HG02642 (cell line): Measurements from ENCODE around the gene PNPLA2.

Experiments
- ATAC-seq: cut with Tn5 transposase; IDR thresholded peaks from one replicate; pipeline ENCODE4 v1.9.1; 2021; ENCODE audit warnings: mild to moderate bottlenecking; ENCODE audit not compliant: unreplicated experiment, poor library complexity

Gene PNPLA2

DNA sequence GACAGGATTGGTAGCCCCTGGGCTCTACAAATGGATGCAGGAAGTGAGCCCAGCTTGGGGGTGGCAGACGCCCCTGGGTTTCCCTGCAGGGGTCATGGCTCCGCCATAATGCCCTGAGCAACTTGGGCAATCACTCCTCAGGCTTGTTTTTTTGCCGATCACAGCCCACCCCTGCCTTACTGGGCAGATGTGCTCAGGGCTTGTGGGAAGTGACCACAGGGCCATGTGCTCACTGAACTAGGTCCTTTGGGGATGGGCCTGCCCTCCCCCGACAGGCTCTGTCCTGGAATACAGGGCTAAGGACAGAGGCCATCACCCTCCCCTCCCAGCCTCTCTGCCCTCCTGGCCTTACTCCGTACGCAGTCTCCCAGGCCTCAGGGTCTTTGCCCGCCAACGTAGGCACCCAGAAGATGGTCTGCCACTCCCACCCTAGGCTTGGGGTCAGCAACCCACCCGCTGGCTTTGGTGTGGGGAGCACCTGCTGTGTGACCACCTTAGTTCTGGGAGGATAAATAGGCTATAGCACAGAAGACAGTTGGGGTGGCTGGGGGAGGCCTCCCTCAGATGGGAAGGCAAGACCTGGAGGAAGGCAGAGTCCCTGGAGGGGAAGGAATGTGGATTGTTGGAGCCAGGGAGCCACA lies 5.1 kb upstream of the PNPLA2 start:
- ATAC-seq, result no peak

GRCh38 chr11:815675-816432 lies 2.9 kb upstream of the PNPLA2 start:
- no peak for ATAC-seq

DNA sequence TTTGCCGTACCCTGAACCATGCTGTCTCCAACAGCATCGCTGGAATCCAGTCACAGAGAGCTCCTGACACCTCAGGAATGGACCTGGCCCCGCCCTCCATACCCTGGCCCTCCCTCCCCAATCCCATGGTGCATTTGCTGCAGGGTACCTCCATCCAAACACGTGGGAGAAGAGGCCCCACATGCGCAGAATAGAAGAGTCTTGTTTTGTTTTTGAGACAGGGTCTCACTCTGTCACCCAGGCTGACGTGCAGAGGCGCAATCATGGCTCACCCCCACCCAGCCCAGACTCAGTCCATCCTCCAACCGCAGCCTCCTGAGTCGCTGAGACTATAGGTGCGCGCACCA lies 2.3 kb upstream of the PNPLA2 start:
- no peak for ATAC-seq

DNA sequence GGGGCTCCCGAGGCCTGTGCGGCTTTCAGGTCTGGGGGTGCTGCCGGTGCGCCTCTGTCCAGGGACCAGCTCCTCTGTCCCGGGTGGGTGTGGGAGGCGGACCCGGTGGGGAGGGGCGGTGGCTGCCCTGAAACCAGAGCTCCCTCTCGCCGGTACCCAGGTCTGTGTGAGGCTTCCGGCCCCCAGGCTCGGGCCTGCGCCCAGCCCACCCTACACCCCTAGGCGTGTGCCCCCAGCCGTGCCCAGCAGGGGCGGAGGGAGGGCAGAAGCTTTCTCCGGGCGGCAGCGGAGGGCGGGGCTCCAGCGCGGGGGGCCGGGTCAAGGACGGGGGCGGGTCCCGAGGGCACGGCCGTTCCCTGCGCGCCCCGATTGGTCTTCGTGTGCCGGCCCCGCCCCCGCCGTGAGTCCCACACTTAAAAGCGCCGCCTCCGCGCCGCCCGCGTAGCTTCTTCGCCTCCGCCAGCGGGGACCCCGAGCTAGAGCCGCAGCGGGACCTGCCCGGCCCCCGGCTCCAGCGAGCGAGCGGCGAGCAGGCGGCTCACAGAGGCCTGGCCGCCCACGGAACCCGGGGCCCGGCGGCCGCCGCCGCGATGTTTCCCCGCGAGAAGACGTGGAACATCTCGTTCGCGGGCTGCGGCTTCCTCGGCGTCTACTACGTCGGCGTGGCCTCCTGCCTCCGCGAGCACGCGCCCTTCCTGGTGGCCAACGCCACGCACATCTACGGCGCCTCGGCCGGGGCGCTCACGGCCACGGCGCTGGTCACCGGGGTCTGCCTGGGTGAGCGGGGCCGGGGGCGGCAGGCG lies 616 bp downstream of the PNPLA2 start:
- ATAC-seq, result peak; percentile 71

GRCh38 chr11:819943-820649 lies 1.4 kb downstream of the PNPLA2 start:
- peak; percentile 70 for ATAC-seq

DNA sequence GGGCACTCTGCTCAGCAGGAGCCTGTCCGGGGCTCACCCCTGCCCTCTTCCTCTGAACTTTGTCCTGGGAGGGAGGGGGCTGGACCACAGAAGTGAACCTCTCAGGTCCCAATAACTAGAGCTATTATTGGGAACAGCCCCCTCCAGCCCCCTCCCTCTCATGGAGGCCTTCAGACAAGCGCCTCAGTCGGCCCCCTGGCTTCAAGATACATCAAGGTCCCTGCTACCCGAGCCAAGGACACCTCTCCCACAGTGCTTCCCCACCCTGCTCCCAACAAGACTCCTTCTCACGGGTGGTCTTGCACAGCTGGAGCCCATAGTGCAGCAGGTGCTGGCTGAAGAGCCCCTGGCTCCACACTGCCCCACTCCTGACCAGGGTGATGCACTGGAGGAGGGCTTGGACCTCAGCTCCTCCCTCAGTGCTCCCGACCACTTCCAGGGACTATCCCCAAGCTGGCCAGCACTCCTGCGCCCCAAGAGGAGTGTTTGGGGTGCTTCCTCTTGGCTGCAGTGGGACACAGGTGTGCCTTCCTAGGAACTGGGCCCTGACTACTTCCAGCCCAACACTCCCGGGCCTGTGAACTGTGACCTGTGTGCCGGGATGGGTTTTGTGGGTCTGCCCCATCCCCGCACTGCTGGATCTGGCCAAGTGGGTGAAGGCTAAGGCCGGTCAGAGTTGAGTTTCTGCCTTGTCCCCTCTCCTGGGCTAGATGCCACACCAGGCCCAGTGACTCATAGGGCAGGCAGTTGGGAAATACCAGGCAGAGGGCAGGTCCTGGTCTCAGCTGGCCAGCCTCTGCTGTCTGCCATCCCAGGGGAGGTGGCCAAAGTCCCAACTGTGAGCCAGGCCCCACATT lies 2.2 kb downstream of the PNPLA2 start:
- ATAC-seq, result no peak

DNA sequence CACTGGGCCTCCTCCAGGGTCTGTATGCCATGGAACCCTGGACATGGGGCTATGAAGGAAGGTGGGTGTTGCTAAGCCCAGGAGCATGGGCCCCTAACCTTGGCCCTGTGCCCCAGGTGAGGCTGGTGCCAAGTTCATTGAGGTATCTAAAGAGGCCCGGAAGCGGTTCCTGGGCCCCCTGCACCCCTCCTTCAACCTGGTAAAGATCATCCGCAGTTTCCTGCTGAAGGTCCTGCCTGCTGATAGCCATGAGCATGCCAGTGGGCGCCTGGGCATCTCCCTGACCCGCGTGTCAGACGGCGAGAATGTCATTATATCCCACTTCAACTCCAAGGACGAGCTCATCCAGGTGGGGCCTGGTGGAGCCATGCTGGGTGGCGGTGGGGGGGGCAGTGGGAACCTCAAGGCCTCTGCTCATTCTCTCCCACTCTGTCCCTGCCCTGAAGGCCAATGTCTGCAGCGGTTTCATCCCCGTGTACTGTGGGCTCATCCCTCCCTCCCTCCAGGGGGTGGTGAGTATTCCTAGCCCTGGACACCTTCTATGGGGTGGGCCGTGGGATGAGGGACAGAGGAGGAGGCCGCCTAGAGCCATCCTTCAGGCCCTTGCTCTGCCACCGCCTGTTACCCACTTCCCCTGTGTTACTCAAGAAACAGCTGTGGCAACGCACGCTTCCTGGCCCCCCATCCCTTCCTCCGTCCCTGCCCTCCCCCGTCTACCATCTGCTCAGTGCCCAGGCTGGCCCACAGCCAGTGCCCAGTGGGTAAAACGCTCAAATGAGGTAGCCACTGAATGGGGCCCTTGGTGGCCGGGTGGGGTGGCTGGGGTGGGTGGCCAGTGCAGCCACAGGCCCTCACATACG lies 3.0 kb downstream of the PNPLA2 start:
- no peak for ATAC-seq

DNA sequence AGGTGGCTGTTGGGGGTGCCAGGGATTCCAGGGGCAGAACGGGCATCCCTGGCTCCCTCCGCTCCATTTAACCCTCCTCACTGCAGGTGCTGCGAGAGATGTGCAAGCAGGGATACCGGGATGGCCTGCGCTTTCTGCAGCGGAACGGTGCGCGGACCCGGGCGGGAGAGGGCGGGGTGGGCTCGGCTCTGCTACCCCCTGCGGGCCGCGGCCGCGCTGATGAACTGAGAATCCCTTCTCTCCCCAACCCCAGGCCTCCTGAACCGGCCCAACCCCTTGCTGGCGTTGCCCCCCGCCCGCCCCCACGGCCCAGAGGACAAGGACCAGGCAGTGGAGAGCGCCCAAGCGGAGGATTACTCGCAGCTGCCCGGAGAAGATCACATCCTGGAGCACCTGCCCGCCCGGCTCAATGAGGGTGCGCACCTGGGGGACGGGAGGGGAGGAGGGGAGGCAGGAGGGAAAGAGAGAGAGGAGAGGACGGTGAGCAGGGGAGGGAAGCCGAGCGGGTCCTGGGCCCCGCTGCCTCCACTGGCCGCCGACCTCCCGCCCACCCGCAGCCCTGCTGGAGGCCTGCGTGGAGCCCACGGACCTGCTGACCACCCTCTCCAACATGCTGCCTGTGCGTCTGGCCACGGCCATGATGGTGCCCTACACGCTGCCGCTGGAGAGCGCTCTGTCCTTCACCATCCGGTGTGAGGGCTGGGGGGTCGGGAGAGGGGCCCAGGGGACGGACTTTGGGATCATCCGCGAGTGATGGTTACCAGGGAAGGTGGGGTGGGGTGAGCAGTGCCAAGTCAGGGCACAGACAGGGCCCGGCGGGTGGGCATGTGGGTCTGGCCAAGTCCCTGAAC lies 5.0 kb downstream of the PNPLA2 start:
- ATAC-seq, result no peak

- ATAC-seq, result no peak
Measured at GRCh38 chr11:824292-824880, 5.7 kb downstream of the PNPLA2 start.

GRCh38 chr11:824942-825341 lies 6.2 kb downstream of the PNPLA2 start:
- no peak for ATAC-seq

DNA sequence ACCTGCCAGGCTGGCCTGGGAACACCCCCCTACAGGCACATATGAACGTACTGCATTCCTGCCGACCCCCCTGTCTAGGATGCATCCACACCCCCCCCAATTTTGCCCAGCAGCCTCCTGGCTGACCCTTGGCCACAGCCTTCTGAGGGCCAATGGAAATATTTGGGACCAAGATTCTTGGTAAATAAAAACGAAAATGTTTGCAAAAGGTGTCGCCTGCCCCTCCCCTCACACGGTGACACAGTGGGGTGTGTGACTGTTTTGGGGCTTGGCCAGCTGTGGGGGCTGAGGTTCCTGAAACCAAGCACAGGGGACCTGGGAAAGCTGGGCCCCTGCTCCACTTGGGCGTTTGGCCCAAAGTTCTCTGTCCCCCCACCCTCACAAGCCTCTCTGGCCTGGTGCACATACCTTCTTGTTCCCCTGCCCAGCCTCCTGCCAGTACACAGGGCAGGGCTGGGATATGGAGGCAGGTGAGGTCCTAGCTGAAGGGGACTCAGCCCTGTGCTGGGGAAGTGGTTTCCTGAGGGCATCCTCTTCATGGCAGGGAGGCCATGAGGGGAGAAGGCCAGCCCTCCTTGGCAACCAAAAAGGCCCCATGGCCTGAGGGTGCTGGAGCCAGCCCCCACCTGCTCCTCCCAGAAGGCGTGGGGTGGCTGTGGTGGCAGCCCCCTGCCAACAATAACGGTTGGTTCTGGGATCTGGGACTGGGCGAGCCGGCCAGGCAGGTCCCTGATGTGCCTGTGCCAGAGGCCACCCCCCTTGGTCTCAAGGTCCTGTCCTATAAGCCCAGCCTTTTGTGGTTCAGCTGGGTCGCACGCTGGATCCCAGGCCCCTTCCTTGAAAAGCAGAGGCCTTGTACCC lies 6.9 kb downstream of the PNPLA2 start:
- no peak for ATAC-seq

GRCh38 chr11:826227-826621 lies 7.5 kb downstream of the PNPLA2 start:
- ATAC-seq, result no peak

- ATAC-seq, result no peak
Measured at GRCh38 chr11:826836-827145, 8.1 kb downstream of the PNPLA2 start.

- peak; percentile 45 for ATAC-seq
Measured at GRCh38 chr11:827146-827896, 8.6 kb downstream of the PNPLA2 start.

- ATAC-seq, result no peak
Measured at GRCh38 chr11:827897-828192, 9.1 kb downstream of the PNPLA2 start, which contains the start of gene CRACR2B. Gene CRACR2B, plus strand, starts transcription at chr11:827919. Its CDS starts 689 bp downstream, at chr11:828608.

DNA sequence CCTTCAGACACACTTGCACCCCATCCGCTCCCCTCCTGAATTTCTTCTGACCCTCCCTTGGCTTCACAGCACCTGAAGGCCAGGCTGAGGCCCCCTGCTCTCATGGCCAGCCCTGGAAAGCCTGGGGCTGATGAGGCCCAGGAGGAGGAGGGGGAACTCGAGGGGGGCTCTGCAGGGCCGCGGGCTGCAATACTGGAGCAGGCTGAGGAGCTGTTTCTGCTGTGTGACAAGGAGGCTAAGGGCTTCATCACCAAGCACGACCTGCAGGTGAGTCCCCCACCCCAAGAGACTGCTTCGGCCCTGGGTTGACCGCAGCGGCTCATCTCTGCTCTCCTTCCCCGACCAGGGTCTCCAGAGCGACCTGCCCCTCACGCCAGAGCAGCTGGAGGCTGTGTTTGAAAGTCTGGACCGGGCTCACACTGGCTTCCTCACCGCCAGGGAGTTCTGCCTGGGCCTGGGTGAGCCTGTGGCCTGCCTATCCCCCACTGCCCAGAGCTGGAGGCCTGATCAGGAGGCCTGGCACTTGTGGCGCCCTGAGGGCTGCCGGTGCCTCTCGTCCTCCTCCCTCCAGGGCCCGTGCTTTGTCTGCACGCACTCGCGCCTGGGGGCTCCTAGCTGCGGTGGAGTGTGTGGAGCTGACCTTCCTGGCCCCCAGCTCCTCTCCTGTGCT lies 9.9 kb downstream of the PNPLA2 start:
- no peak for ATAC-seq
